Activated CD4-positive, alpha-beta memory T cell treated with anti-CD3 and anti-CD28 coated beads for 36 hours (primary cell): ENCODE data around the gene DDN. TPM values are rescaled to one million over a fixed set of nuclear protein-coding genes. Genes with fewer than 3 reads are reported as not detected.

Experiments used
- CTCF ChIA-PET: fragments of 350-600 bp; sonication (Branson Sonifier 250); formaldehyde crosslinking; loops from one replicate; lab custom pipeline; 2021; ENCODE audit warnings: antibody characterized with exemption, inconsistent platforms; lab: Charles Lee
- POLR2A ChIA-PET: fragments of 350-600 bp; sonication (Branson Sonifier 250); formaldehyde crosslinking; loops from one replicate; lab custom pipeline; 2021; ENCODE audit warnings: antibody characterized with exemption; lab: Charles Lee
- DNase-seq: peaks from one replicate; pipeline ENCODE4 v3.0.0-alpha.2; 2020
- H3K27ac Mint-ChIP-seq: one replicate; pipeline ENCODE4 v1.8.0; 2021; ENCODE audit warnings: mixed read lengths
- H3K27me3 Mint-ChIP-seq: one replicate; pipeline ENCODE4 v1.8.0; 2021; ENCODE audit warnings: mixed read lengths
- H3K36me3 Mint-ChIP-seq: one replicate; pipeline ENCODE4 v1.8.0; 2021; ENCODE audit warnings: mixed read lengths
- H3K4me1 Mint-ChIP-seq: one replicate; pipeline ENCODE4 v1.8.0; 2021; ENCODE audit warnings: low read depth, mixed read lengths
- H3K4me3 Mint-ChIP-seq: one replicate; pipeline ENCODE4 v1.8.0; 2021; ENCODE audit warnings: mild to moderate bottlenecking, mixed read lengths
- H3K9me3 Mint-ChIP-seq: one replicate; pipeline ENCODE4 v1.8.0; 2021; ENCODE audit warnings: mixed read lengths
- intact Hi-C: fragments of 100-400 bp; cut with micrococcal nuclease; formaldehyde crosslinking; loops from one replicate; pipeline ENCODE4 v1.15.1; 2023
- total RNA-seq, 2 experiments: library from RNA; stranded (reverse); gene quantifications; one replicate each; pipeline ENCODE4 v1.2.3, GENCODE V29; 2021

DDN gene
- total RNA-seq, 2 experiments from 2014 or later = 0.22 to 0.26 TPM

- H3K27me3 Mint-ChIP-seq = peaks cover 45% of the 10 kb centered on the region
- H3K4me3 Mint-ChIP-seq = peak overlapping the region; percentile 48
- H3K4me1 Mint-ChIP-seq = peaks cover 52% of the 10 kb centered on the region
Observed at GRCh38 chr12:48980389-48980952, 18.7 kb downstream of the DDN start.

GRCh38 chr12:48979602-48980388 is 19.4 kb downstream of the DDN start:
- peaks cover 47% of the 10 kb centered on the region for H3K27me3 Mint-ChIP-seq
- H3K4me3 Mint-ChIP-seq = peak overlapping the region; percentile 48
- POLR2A ChIA-PET = interaction anchor here (1.0 to 1.3 kb wide), 2 partner anchors 10 to 22 kb away, joined by 3 to 4 read pairs; partner anchors contain the start of gene ARF3
- CTCF ChIA-PET = interaction anchor here (0.7 to 13.5 kb wide), 14 partner anchors 8 to 210 kb away, joined by 3 to 202 read pairs (median 5); partner anchors contain the start of genes ARF3, DDN, DDX23 and FKBP11
- intact Hi-C loops = loop anchor here (1.0 to 5.0 kb wide), 4 partner anchors 17 to 113 kb away; partner anchors contain the start of genes DHH and PRKAG1
- H3K36me3 Mint-ChIP-seq = no peaks in the 10 kb centered on the region
- H3K9me3 Mint-ChIP-seq = no peaks in the 10 kb centered on the region
- peaks cover 52% of the 10 kb centered on the region for H3K4me1 Mint-ChIP-seq
- no peak overlapping the region for H3K27ac Mint-ChIP-seq
- DNase-seq = peak; percentile 45

More at GRCh38 chr12:48980389-48980952, 18.7 kb downstream of the DDN start:
- intact Hi-C loops = loop anchor here (1.0 to 5.0 kb wide), 3 partner anchors 16 to 112 kb away; partner anchors contain the start of genes DHH and PRKAG1
- ChIA-PET POLR2A (interaction anchor here (0.6 to 1.3 kb wide), 3 partner anchors 11 to 1167 kb away, joined by 3 to 7 read pairs (median 4); partner anchors contain the start of gene ARF3), CTCF (interaction anchor here (0.7 to 13.5 kb wide), 12 partner anchors 7 to 210 kb away, joined by 3 to 202 read pairs (median 5); partner anchors contain the start of genes ARF3, DDN, DDX23 and FKBP11)
- peak; percentile 57 for DNase-seq
- H3K9me3 Mint-ChIP-seq = no peaks in the 10 kb centered on the region
- no peak overlapping the region for H3K27ac Mint-ChIP-seq
- no peaks in the 10 kb centered on the region for H3K36me3 Mint-ChIP-seq

GRCh38 chr12:48978741-48979601 is 20.2 kb downstream of the DDN start:
- DNase-seq = no peak

GRCh38 chr12:48978291-48978740 is 20.9 kb downstream of the DDN start, which contains the start of gene WNT1:
TSS of gene WNT1 (plus strand) at chr12:48978322. CDS start at chr12:48978651, 329 bp downstream.
- peaks cover 56% of the 10 kb centered on the region for H3K27me3 Mint-ChIP-seq
- ChIA-PET CTCF (interaction anchor here (0.7 to 13.5 kb wide), 24 partner anchors 9 to 289 kb away, joined by 3 to 202 read pairs (median 5); partner anchors contain the start of genes ARF3, DDN, DDX23 and WNT10B), POLR2A (interaction anchor here (0.8 to 1.3 kb wide), 5 partner anchors 10 to 287 kb away, joined by 3 to 5 read pairs (median 3); no protein-coding TSS in a partner anchor)
- no peak for DNase-seq
- no peaks in the 10 kb centered on the region for H3K36me3 Mint-ChIP-seq
- peaks cover 52% of the 10 kb centered on the region for H3K4me1 Mint-ChIP-seq
- H3K9me3 Mint-ChIP-seq = no peaks in the 10 kb centered on the region
- intact Hi-C loops = loop anchor here (5.0 kb wide), 1 partner anchor 76 kb away; a partner anchor contains a TSS
- H3K4me3 Mint-ChIP-seq = peak within 1 kb of the TSS; percentile 59
- peak within 1 kb of the TSS; percentile 70 for H3K27ac Mint-ChIP-seq

More at GRCh38 chr12:48978741-48979601, 20.2 kb downstream of the DDN start:
- H3K36me3 Mint-ChIP-seq = no peaks in the 10 kb centered on the region
- ChIA-PET POLR2A (interaction anchor here (1.0 to 1.3 kb wide), 4 partner anchors 9 to 287 kb away, joined by 3 to 4 read pairs (median 3); partner anchors contain the start of gene ARF3), CTCF (interaction anchor here (1.0 to 13.5 kb wide), 19 partner anchors 9 to 226 kb away, joined by 3 to 202 read pairs (median 5); partner anchors contain the start of genes ARF3, DDN, DDX23 and FKBP11)
- peak overlapping the region; percentile 54 for H3K4me3 Mint-ChIP-seq
- no peak overlapping the region for H3K27ac Mint-ChIP-seq
- H3K27me3 Mint-ChIP-seq = peaks cover 52% of the 10 kb centered on the region
- intact Hi-C loops = loop anchor here (5.0 kb wide), 1 partner anchor 77 kb away; a partner anchor contains a TSS
- no peaks in the 10 kb centered on the region for H3K9me3 Mint-ChIP-seq
- H3K4me1 Mint-ChIP-seq = peaks cover 52% of the 10 kb centered on the region

GRCh38 chr12:48977290-48978281 is 21.6 kb downstream of the DDN start:
- intact Hi-C loops = loop anchor here (1.0 to 5.0 kb wide), 4 partner anchors 20 to 125 kb away; partner anchors contain the start of genes ARF3, DDX23 and FKBP11
- CTCF ChIA-PET = interaction anchor here (0.6 to 13.5 kb wide), 33 partner anchors 10 to 289 kb away, joined by 3 to 202 read pairs (median 4); partner anchors contain the start of genes ARF3, DDN, DDX23 and PRKAG1
- Mint-ChIP-seq H3K9me3 (no peaks in the 10 kb centered on the region), H3K27ac (peak overlapping the region; percentile 70), H3K27me3 (peaks cover 63% of the 10 kb centered on the region), H3K4me1 (peaks cover 55% of the 10 kb centered on the region), H3K4me3 (peak overlapping the region; percentile 59), H3K36me3 (no peaks in the 10 kb centered on the region)
- DNase-seq = peak; percentile 87
- POLR2A ChIA-PET = interaction anchor here (0.7 to 1.3 kb wide), 7 partner anchors 11 to 288 kb away, joined by 3 to 7 read pairs (median 3); partner anchors contain the start of genes ARF3 and DDX23

GRCh38 chr12:48973941-48974673 is 25.1 kb downstream of the DDN start:
- H3K27ac Mint-ChIP-seq = no peak overlapping the region
- DNase-seq = peak; percentile 57
- H3K4me1 Mint-ChIP-seq = peaks cover 54% of the 10 kb centered on the region
- intact Hi-C loops = no loop called here
- H3K4me3 Mint-ChIP-seq = no peak overlapping the region
- peaks cover 57% of the 10 kb centered on the region for H3K27me3 Mint-ChIP-seq
- no peaks in the 10 kb centered on the region for H3K36me3 Mint-ChIP-seq
- no peaks in the 10 kb centered on the region for H3K9me3 Mint-ChIP-seq
- ChIA-PET POLR2A (no interaction called here), CTCF (interaction anchor here (0.6 to 15.5 kb wide), 8 partner anchors 8 to 121 kb away, joined by 3 to 202 read pairs (median 4); partner anchors contain the start of genes ARF3, DDX23 and WNT1)

GRCh38 chr12:48973531-48973930 is 25.6 kb downstream of the DDN start:
- no peak overlapping the region for H3K4me3 Mint-ChIP-seq
- ChIA-PET CTCF (interaction anchor here (0.6 to 15.5 kb wide), 7 partner anchors 9 to 121 kb away, joined by 3 to 202 read pairs (median 5); partner anchors contain the start of genes ARF3, DDX23 and WNT1), POLR2A (no interaction called here)
- H3K36me3 Mint-ChIP-seq = no peaks in the 10 kb centered on the region
- no peak overlapping the region for H3K27ac Mint-ChIP-seq
- H3K27me3 Mint-ChIP-seq = peaks cover 52% of the 10 kb centered on the region
- intact Hi-C loops = no loop called here
- H3K9me3 Mint-ChIP-seq = no peaks in the 10 kb centered on the region
- peaks cover 52% of the 10 kb centered on the region for H3K4me1 Mint-ChIP-seq
- no peak for DNase-seq

GRCh38 chr12:48972952-48973483 is 26.2 kb downstream of the DDN start:
- H3K27me3 Mint-ChIP-seq = peaks cover 52% of the 10 kb centered on the region
- H3K4me1 Mint-ChIP-seq = peaks cover 49% of the 10 kb centered on the region
- intact Hi-C loops = no loop called here
- no peak for DNase-seq
- POLR2A ChIA-PET = no interaction called here
- CTCF ChIA-PET = interaction anchor here (1.0 to 15.5 kb wide), 5 partner anchors 9 to 120 kb away, joined by 3 to 202 read pairs (median 5); partner anchors contain the start of genes DDX23 and WNT1
- no peak overlapping the region for H3K27ac Mint-ChIP-seq
- H3K9me3 Mint-ChIP-seq = no peaks in the 10 kb centered on the region
- H3K36me3 Mint-ChIP-seq = no peaks in the 10 kb centered on the region
- H3K4me3 Mint-ChIP-seq = no peak overlapping the region
